GM23338 (cell line): ENCODE measurements around the gene MKRN2OS. TPM values are rescaled to one million over a fixed set of nuclear protein-coding genes. Genes with fewer than 3 reads are reported as not detected.

ENCODE experiments used
- ATAC-seq: fragments of 200-7000 bp; cut with Tn5 transposase; 3 replicates; pipeline ENCODE4 v1.9.1; 2020
- DNase-seq: peaks from one replicate; pipeline ENCODE4 v3.0.0-alpha.2; 2015; ENCODE audit warnings: low spot score
- H2AFZ ChIP-seq: fragments of 200-600 bp; sonication (generic); 2 replicates; pipeline ENCODE4 v1.8.0; 2016; ENCODE audit warnings: antibody characterized with exemption, mild to moderate bottlenecking, moderate library complexity
- H3F3A ChIP-seq: fragments of 200-600 bp; sonication (generic); replicated peaks from 2 replicates; pipeline ENCODE4 v1.8.0; 2017; ENCODE audit warnings: antibody characterized with exemption, mixed run types, low read depth
- H3K27ac ChIP-seq: fragments of 200-600 bp; sonication (generic); 2 replicates; pipeline ENCODE4 v1.6.1; 2016; ENCODE audit warnings: low read depth
- H3K27me3 ChIP-seq: fragments of 200-600 bp; sonication (generic); 2 replicates; pipeline ENCODE4 v1.8.0; 2016; ENCODE audit warnings: mild to moderate bottlenecking, mixed run types, moderate library complexity; ENCODE audit not compliant: insufficient read depth
- H3K36me3 ChIP-seq: fragments of 200-600 bp; sonication (generic); 2 replicates; pipeline ENCODE4 v1.8.0; 2016; ENCODE audit warnings: mild to moderate bottlenecking; ENCODE audit not compliant: insufficient read depth
- H3K4me1 ChIP-seq: fragments of 200-600 bp; sonication (generic); 2 replicates; pipeline ENCODE4 v1.8.0; 2016; ENCODE audit warnings: mild to moderate bottlenecking, moderate library complexity; ENCODE audit not compliant: insufficient read depth
- H3K4me2 ChIP-seq: fragments of 200-600 bp; sonication (generic); 2 replicates; pipeline ENCODE4 v1.7.1; 2017; ENCODE audit warnings: mixed run types
- H3K4me3 ChIP-seq: fragments of 200-600 bp; sonication (generic); 2 replicates; pipeline ENCODE4 v1.6.1; 2016; ENCODE audit warnings: mixed run types
- H3K79me2 ChIP-seq: fragments of 200-600 bp; sonication (generic); replicated peaks from 2 replicates; pipeline ENCODE4 v1.8.0; 2017; ENCODE audit warnings: mild to moderate bottlenecking; ENCODE audit not compliant: insufficient read depth
- H3K9me2 ChIP-seq: fragments of 200-600 bp; sonication (generic); 2 replicates; pipeline ENCODE4 v1.8.0; 2017; ENCODE audit not compliant: insufficient read depth
- H4K20me1 ChIP-seq: fragments of 200-600 bp; sonication (generic); replicated peaks from 2 replicates; pipeline ENCODE4 v1.8.0; 2017; ENCODE audit warnings: mild to moderate bottlenecking; ENCODE audit not compliant: insufficient read depth
- H3K27ac Mint-ChIP-seq: 2 replicates; pipeline ENCODE4 v1.8.0; 2020; ENCODE audit warnings: inconsistent platforms, mild to moderate bottlenecking, moderate library complexity, mixed read lengths
- H3K27me3 Mint-ChIP-seq: 3 replicates; pipeline ENCODE4 v1.8.0; 2022; ENCODE audit warnings: low read depth, mild to moderate bottlenecking, moderate library complexity, mixed read lengths, inconsistent platforms; ENCODE audit not compliant: insufficient read depth, poor library complexity
- H3K36me3 Mint-ChIP-seq: 3 replicates; pipeline ENCODE4 v1.8.0; 2021; ENCODE audit warnings: low read depth, mild to moderate bottlenecking, inconsistent platforms, moderate library complexity, mixed read lengths
- H3K4me1 Mint-ChIP-seq: 3 replicates; pipeline ENCODE4 v1.8.0; 2020; ENCODE audit warnings: mild to moderate bottlenecking, inconsistent platforms, mixed read lengths
- H3K4me3 Mint-ChIP-seq: 3 replicates; pipeline ENCODE4 v1.8.0; 2021; ENCODE audit warnings: moderate library complexity, mild to moderate bottlenecking, inconsistent platforms, mixed read lengths
- H3K9me3 Mint-ChIP-seq: 3 replicates; pipeline ENCODE4 v1.8.0; 2020; ENCODE audit warnings: moderate library complexity, mild to moderate bottlenecking, inconsistent platforms, mixed read lengths
- CTCF ChIP-seq, 2 experiments: fragments of 200-600 bp in 1 of 2; sonication (generic) in 1 of 2; conservative IDR thresholded peaks; 2 replicates each; pipeline versions ENCODE4 v1.5.1 to v1.6.1; 2016 to 2017; ENCODE audit warnings: antibody characterized with exemption in 2 of 2, low read depth in 2 of 2, mild to moderate bottlenecking in 2 of 2, moderate library complexity in 1 of 2
- ETS1 ChIP-seq: IDR thresholded peaks from 2 replicates; pipeline ENCODE4 v1.6.1; 2016; ENCODE audit warnings: antibody characterized with exemption
- EZH2phosphoT487 ChIP-seq: fragments of 200-600 bp; sonication (generic); IDR thresholded peaks from one replicate; pipeline ENCODE4 v1.8.1; 2018; ENCODE audit warnings: antibody characterized with exemption; ENCODE audit not compliant: unreplicated experiment
- JUNB ChIP-seq: IDR thresholded peaks from one replicate; pipeline ENCODE4 v1.6.1; 2016; ENCODE audit warnings: antibody characterized with exemption; ENCODE audit not compliant: unreplicated experiment
- POLR2AphosphoS5 ChIP-seq: IDR thresholded peaks from 2 replicates; pipeline ENCODE4 v1.6.1; 2016; ENCODE audit warnings: antibody characterized with exemption, low read depth
- REST ChIP-seq: IDR thresholded peaks from one replicate; pipeline ENCODE4 v1.6.1; 2018; ENCODE audit warnings: antibody characterized with exemption; ENCODE audit not compliant: unreplicated experiment
- STAT1 ChIP-seq: IDR thresholded peaks from one replicate; pipeline ENCODE4 v1.6.1; 2016; ENCODE audit warnings: antibody characterized with exemption; ENCODE audit not compliant: unreplicated experiment
- ZNF114 ChIP-seq: fragments of 250-450 bp; sonication (Bioruptor Pico); IDR thresholded peaks from 2 replicates; pipeline ENCODE4 v1.5.0; 2020; ENCODE audit warnings: mild to moderate bottlenecking, moderate library complexity
- ZNF331 ChIP-seq: fragments of 250-450 bp; sonication (Bioruptor Pico); IDR thresholded peaks from 2 replicates; pipeline ENCODE4 v1.5.0; 2020; ENCODE audit warnings: low read depth, mild to moderate bottlenecking, moderate library complexity
- polyA plus RNA-seq: library from polyadenylated mRNA; unstranded; fragments of >200 nt; fragmentation: Nextera tagmentation; extraction: Ambion mirVana; gene quantifications from 2 replicates; pipeline ENCODE4 v1.2.1, GENCODE V29; 2016
- total RNA-seq: library from RNA; depleted of rRNA; stranded (reverse); fragments of >200 nt; shearing (Covaris generic); gene quantifications from 2 replicates; pipeline ENCODE4 v1.2.3, GENCODE V29; 2014

Gene MKRN2OS
- total and polyA plus RNA-seq, 2 experiments from 2014 or later, result 0.55 TPM; not detected in 1

GRCh38 chr3:12516873-12517272 is 28.4 kb downstream of the MKRN2OS start (continued):
- TF ChIP-seq REST (no peak), ETS1 (no peak), POLR2AphosphoS5 (no peak), STAT1 (no peak), EZH2phosphoT487 (no peak)

GRCh38 chr3:12515631-12516030 is 29.7 kb downstream of the MKRN2OS start:
- Histone ChIP-seq H3K79me2 (no peaks in the 10 kb centered on the region), H3K9me2 (no peaks in the 10 kb centered on the region), H3K27ac (no peak overlapping the region), H3K4me2 (no peak overlapping the region), H3K4me3 (no peak overlapping the region), H3F3A (no peaks in the 10 kb centered on the region), H4K20me1 (peaks cover 10% of the 10 kb centered on the region; the same call in 1 of the 2 replicates), H2AFZ (no peak overlapping the region), H3K4me1 (no peaks in the 10 kb centered on the region), H3K27me3 (no peaks in the 10 kb centered on the region), H3K36me3 (no peaks in the 10 kb centered on the region)
- H3K4me3 Mint-ChIP-seq, result no peak overlapping the region
- peaks cover 27% of the 10 kb centered on the region for H3K36me3 Mint-ChIP-seq
- ATAC-seq (no peak), DNase-seq (no peak)
- no peaks in the 10 kb centered on the region for H3K27me3 Mint-ChIP-seq
- no peak overlapping the region for H3K27ac Mint-ChIP-seq
- H3K4me1 Mint-ChIP-seq, result no peaks in the 10 kb centered on the region
- H3K9me3 Mint-ChIP-seq, result no peaks in the 10 kb centered on the region
- no peak for TF ChIP-seq CTCF (conservative IDR thresholded peaks at IDR 0.05; ENCODE audit: low read depth in 2 of 2)
- TF ChIP-seq POLR2AphosphoS5, result no peak
- TF ChIP-seq ZNF114, result no peak
- TF ChIP-seq ZNF331 (CRISPR knock-in tag), result no peak
- TF ChIP-seq REST, result no peak
- TF ChIP-seq ETS1, result no peak
- no peak for TF ChIP-seq JUNB
